Measurements from ENCODE around the gene SERPINA10. TPM values are rescaled to one million over a fixed set of nuclear protein-coding genes. Genes with fewer than 3 reads are reported as not detected.

Gene SERPINA10
- total RNA-seq, 2 donors from 2014 or later = not detected

GRCh38 chr14:94307410-94307992, 14.4 kb upstream of the SERPINA10 start:
- peaks cover 5% of the 10 kb centered on the region for H3K9me3 Mint-ChIP-seq
- no peak for DNase-seq
- no peaks in the 10 kb centered on the region for H3K4me1 ChIP-seq (ENCODE audit: control insufficient read depth, insufficient read depth, low read length)
- TF ChIP-seq CTCF (conservative IDR thresholded peaks at IDR 0.05) = peak; percentile 85
- no peaks in the 10 kb centered on the region for H3K4me1 Mint-ChIP-seq
- H3K36me3 ChIP-seq (ENCODE audit: control insufficient read depth, insufficient read depth, low read length) = no peaks in the 10 kb centered on the region
- H3K36me3 Mint-ChIP-seq (ENCODE audit: low read depth) = no peaks in the 10 kb centered on the region
- peaks cover 7% of the 10 kb centered on the region for H3K9me3 ChIP-seq (ENCODE audit: control insufficient read depth, low read length)
- H3K27me3 Mint-ChIP-seq (ENCODE audit: insufficient read depth) = peaks cover 9% of the 10 kb centered on the region
- H3K9ac ChIP-seq (ENCODE audit: extremely low read depth, low read length, poor library complexity, severe bottlenecking) = no peak overlapping the region
- H3K4me3 Mint-ChIP-seq = no peak overlapping the region
- no peak overlapping the region for H3K27ac ChIP-seq (ENCODE audit: low read depth, low read length)
- no peaks in the 10 kb centered on the region for H3K27me3 ChIP-seq (ENCODE audit: control insufficient read depth, insufficient read depth, low read length, poor library complexity, severe bottlenecking)
- 49 to 58% methylated on average over 2 to 4 of the region's 5 CpGs for WGBS, 2 experiments (ENCODE audit: insufficient coverage in 1 of 2, insufficient read length in 1 of 2)
- no peak overlapping the region for H3K4me3 ChIP-seq (ENCODE audit: low read length)
- H3K27ac Mint-ChIP-seq = no peak overlapping the region

- H3K9me3 Mint-ChIP-seq = peaks cover 6% of the 10 kb centered on the region
- no peak overlapping the region for H3K4me3 Mint-ChIP-seq
- peaks cover 9% of the 10 kb centered on the region for H3K27me3 Mint-ChIP-seq (ENCODE audit: insufficient read depth)
- peaks cover 7% of the 10 kb centered on the region for H3K9me3 ChIP-seq (ENCODE audit: control insufficient read depth, low read length)
- no peak overlapping the region for H3K4me3 ChIP-seq (ENCODE audit: low read length)
- H3K27ac Mint-ChIP-seq = no peak overlapping the region
- WGBS, 2 experiments (ENCODE audit: insufficient coverage in 1 of 2, insufficient read length in 1 of 2) = 86 to 89% methylated on average over 8 to 11 of the region's 12 CpGs
- H3K4me1 Mint-ChIP-seq = no peaks in the 10 kb centered on the region
- no peaks in the 10 kb centered on the region for H3K27me3 ChIP-seq (ENCODE audit: control insufficient read depth, insufficient read depth, low read length, poor library complexity, severe bottlenecking)
- no peak overlapping the region for H3K9ac ChIP-seq (ENCODE audit: extremely low read depth, low read length, poor library complexity, severe bottlenecking)
- H3K4me1 ChIP-seq (ENCODE audit: control insufficient read depth, insufficient read depth, low read length) = no peaks in the 10 kb centered on the region
- H3K36me3 ChIP-seq (ENCODE audit: control insufficient read depth, insufficient read depth, low read length) = no peaks in the 10 kb centered on the region
- TF ChIP-seq CTCF (conservative IDR thresholded peaks at IDR 0.05) = no peak
- H3K36me3 Mint-ChIP-seq (ENCODE audit: low read depth) = no peaks in the 10 kb centered on the region
- no peak for DNase-seq
- H3K27ac ChIP-seq (ENCODE audit: low read depth, low read length) = no peak overlapping the region
Observed at GRCh38 chr14:94306047-94306978, 13.2 kb upstream of the SERPINA10 start.

GRCh38 chr14:94305620-94306019, 12.6 kb upstream of the SERPINA10 start:
- 78% methylated on average over 2 of the region's 2 CpGs; no CpG with 5 or more reads in 1 of the 2 experiments for WGBS, 2 experiments (ENCODE audit: insufficient coverage in 1 of 2, insufficient read length in 1 of 2)
- Mint-ChIP-seq H3K27me3 (ENCODE audit: insufficient read depth) (peaks cover 9% of the 10 kb centered on the region), H3K36me3 (ENCODE audit: low read depth) (no peaks in the 10 kb centered on the region), H3K4me1 (no peaks in the 10 kb centered on the region), H3K9me3 (peaks cover 6% of the 10 kb centered on the region), H3K27ac (no peak overlapping the region), H3K4me3 (no peak overlapping the region)
- DNase-seq = no peak
- Histone ChIP-seq H3K27me3 (ENCODE audit: control insufficient read depth, insufficient read depth, low read length, poor library complexity, severe bottlenecking) (no peaks in the 10 kb centered on the region), H3K9me3 (ENCODE audit: control insufficient read depth, low read length) (peaks cover 7% of the 10 kb centered on the region), H3K9ac (ENCODE audit: extremely low read depth, low read length, poor library complexity, severe bottlenecking) (no peak overlapping the region), H3K27ac (ENCODE audit: low read depth, low read length) (no peak overlapping the region), H3K36me3 (ENCODE audit: control insufficient read depth, insufficient read depth, low read length) (no peaks in the 10 kb centered on the region), H3K4me3 (ENCODE audit: low read length) (no peak overlapping the region), H3K4me1 (ENCODE audit: control insufficient read depth, insufficient read depth, low read length) (no peaks in the 10 kb centered on the region)
- no peak for TF ChIP-seq CTCF (conservative IDR thresholded peaks at IDR 0.05)
